ENCODE measurements around the gene CKLF. TPM values are rescaled to one million over a fixed set of nuclear protein-coding genes. Genes with fewer than 3 reads are reported as not detected.

Gene CKLF
- total and polyA plus RNA-seq, 2 donors from 2014 or later: 28.7 to 42.4 TPM

GRCh38 chr16:66561381-66562080, 9.2 kb downstream of the CKLF start:
- TF ChIP-seq CTCF (IDR thresholded peaks at IDR 0.05; ENCODE audit: borderline replicate concordance, extremely low read depth, insufficient read depth): no peak
- peaks cover 3 to 9% (median 3%) of the 10 kb centered on the region in 3 donors for H3K36me3 ChIP-seq (ENCODE audit: control insufficient read depth in 2 of 3, insufficient read depth in 3 of 3, low read length in 3 of 3)
- no peak for DNase-seq
- H3K9ac ChIP-seq (ENCODE audit: low read length in 3 of 3): no peak overlapping the region
- H3K27ac ChIP-seq (ENCODE audit: low read depth in 2 of 2, low read length in 2 of 2): no peak overlapping the region
- H3K27me3 ChIP-seq (ENCODE audit: control insufficient read depth, insufficient read depth, low read length): no peaks in the 10 kb centered on the region
- H3K4me3 ChIP-seq (ENCODE audit: low read length in 3 of 3): no peak overlapping the region
- no peaks in the 10 kb centered on the region for H3K9me3 ChIP-seq (ENCODE audit: control insufficient read depth in 2 of 3, insufficient read depth in 1 of 3, low read length in 3 of 3)
- intact Hi-C loops (cut with DNase I): no loop called here
- H3K4me1 ChIP-seq (ENCODE audit: control insufficient read depth in 2 of 3, insufficient read depth in 2 of 3, low read depth in 1 of 3, low read length in 3 of 3): no peaks in the 10 kb centered on the region
- no peak for FAIRE-seq

DNA sequence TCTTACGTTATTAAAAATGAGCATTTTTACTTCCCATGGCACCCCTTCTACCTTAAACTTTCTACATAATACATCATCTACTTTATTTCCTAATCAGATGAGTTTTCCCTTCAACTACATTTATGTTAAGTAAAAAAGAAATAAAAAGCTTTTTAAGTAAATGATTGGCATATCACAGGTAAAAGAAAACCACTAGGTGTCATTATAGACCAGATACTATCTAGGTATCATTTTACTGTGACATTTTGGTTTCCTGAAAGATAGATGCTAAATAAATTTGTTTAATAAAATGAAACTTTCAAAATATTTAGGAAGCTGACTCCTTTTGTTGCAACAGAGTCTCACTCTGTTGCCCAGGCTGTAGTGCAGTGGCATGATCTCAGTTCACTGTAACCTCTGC, 10.0 kb downstream of the CKLF start:
- H3K36me3 ChIP-seq (ENCODE audit: control insufficient read depth in 2 of 3, insufficient read depth in 3 of 3, low read length in 3 of 3): peaks cover 3 to 9% (median 3%) of the 10 kb centered on the region in 3 donors
- TF ChIP-seq CTCF (IDR thresholded peaks at IDR 0.05; ENCODE audit: borderline replicate concordance, extremely low read depth, insufficient read depth): no peak
- no peaks in the 10 kb centered on the region for H3K4me1 ChIP-seq (ENCODE audit: control insufficient read depth in 2 of 3, insufficient read depth in 2 of 3, low read depth in 1 of 3, low read length in 3 of 3)
- DNase-seq (no peak), FAIRE-seq (no peak)
- H3K4me3 ChIP-seq (ENCODE audit: low read length in 3 of 3): no peak overlapping the region
- H3K9ac ChIP-seq (ENCODE audit: low read length in 3 of 3): no peak overlapping the region
- intact Hi-C loops (cut with DNase I): no loop called here
- no peak overlapping the region for H3K27ac ChIP-seq (ENCODE audit: low read depth in 2 of 2, low read length in 2 of 2)
- H3K27me3 ChIP-seq (ENCODE audit: control insufficient read depth, insufficient read depth, low read length): no peaks in the 10 kb centered on the region
- no peaks in the 10 kb centered on the region for H3K9me3 ChIP-seq (ENCODE audit: control insufficient read depth in 2 of 3, insufficient read depth in 1 of 3, low read length in 3 of 3)

- Histone ChIP-seq H3K36me3 (ENCODE audit: control insufficient read depth in 2 of 3, insufficient read depth in 3 of 3, low read length in 3 of 3) (peaks cover 3 to 9% (median 3%) of the 10 kb centered on the region in 3 donors), H3K4me3 (ENCODE audit: low read length in 3 of 3) (no peak overlapping the region), H3K27ac (ENCODE audit: low read depth in 2 of 2, low read length in 2 of 2) (no peak overlapping the region), H3K4me1 (ENCODE audit: control insufficient read depth in 2 of 3, insufficient read depth in 2 of 3, low read depth in 1 of 3, low read length in 3 of 3) (no peaks in the 10 kb centered on the region), H3K9ac (ENCODE audit: low read length in 3 of 3) (no peak overlapping the region), H3K9me3 (ENCODE audit: control insufficient read depth in 2 of 3, insufficient read depth in 1 of 3, low read length in 3 of 3) (no peaks in the 10 kb centered on the region), H3K27me3 (ENCODE audit: control insufficient read depth, insufficient read depth, low read length) (no peaks in the 10 kb centered on the region)
- intact Hi-C loops (cut with DNase I): no loop called here
- FAIRE-seq: no peak
- TF ChIP-seq CTCF (IDR thresholded peaks at IDR 0.05; ENCODE audit: borderline replicate concordance, extremely low read depth, insufficient read depth): no peak
- no peak for DNase-seq
These were observed 10.6 kb downstream of the CKLF start for GRCh38 chr16:66562986-66563385.
